Measurements from ENCODE around the gene OCA2.
"Not testable (repeated sequence)": the region's sequence is repeated elsewhere in the genome, so short reads cannot be mapped to it uniquely, and the experiment has no call there.

Gene OCA2

DNA sequence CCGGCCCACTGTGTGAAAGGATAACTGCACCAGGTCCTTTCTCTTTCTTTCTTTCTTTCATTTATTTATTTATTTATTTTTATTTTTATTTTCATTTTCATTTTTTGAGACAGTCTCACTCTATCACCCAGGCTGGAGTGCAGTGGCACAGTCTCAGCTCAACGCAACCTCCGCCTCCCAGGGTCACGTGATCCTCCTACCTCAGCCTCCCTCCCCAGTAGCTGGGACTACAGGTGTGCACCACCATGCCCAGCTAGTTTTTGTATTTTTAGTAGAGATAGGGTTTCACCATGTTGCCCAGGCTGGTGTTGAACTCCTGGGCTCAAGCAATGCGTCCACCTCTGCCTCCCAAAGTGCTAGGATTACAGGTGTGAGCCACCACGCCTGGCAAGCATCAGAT is 146.5 kb downstream of the OCA2 start:
- not testable (repeated sequence) for DNase-seq (ENCODE audit: low read depth in 2 of 2, low spot score in 1 of 2)

GRCh38 chr15:27951191-27951890 is 147.8 kb downstream of the OCA2 start:
- no peak for DNase-seq (ENCODE audit: low read depth in 2 of 2, low spot score in 1 of 2)

GRCh38 chr15:27949089-27949488 is 150.0 kb downstream of the OCA2 start:
- no peak for DNase-seq (ENCODE audit: low read depth in 2 of 2, low spot score in 1 of 2)

GRCh38 chr15:27939246-27939645 is 159.9 kb downstream of the OCA2 start:
- no peak for DNase-seq (ENCODE audit: low read depth in 2 of 2, low spot score in 1 of 2)

GRCh38 chr15:27937851-27938250 is 161.3 kb downstream of the OCA2 start:
- DNase-seq (ENCODE audit: low read depth in 2 of 2, low spot score in 1 of 2): no peak

GRCh38 chr15:27936164-27936563 is 163.0 kb downstream of the OCA2 start:
- DNase-seq (ENCODE audit: low read depth in 2 of 2, low spot score in 1 of 2): no peak

DNA sequence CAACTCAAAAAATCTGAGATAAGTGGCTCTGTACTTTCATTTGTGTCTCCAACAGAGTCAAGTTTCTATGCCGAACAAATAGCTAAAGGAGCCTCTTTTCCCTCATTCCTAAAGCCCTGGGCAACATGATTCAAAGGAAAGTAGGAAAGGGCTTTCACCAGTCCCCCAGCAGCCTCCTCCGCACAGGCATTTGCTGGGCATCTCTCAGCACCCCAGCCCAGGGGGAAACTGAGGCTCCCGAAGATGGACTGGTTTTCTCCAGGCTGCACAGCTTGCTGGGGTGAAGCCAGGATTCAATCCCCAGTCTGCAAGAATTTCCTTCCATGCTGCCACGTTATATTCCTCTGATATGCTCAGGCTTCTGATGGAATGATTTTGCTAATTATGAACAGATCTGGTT is 163.8 kb downstream of the OCA2 start:
- no peak for DNase-seq (ENCODE audit: low read depth in 2 of 2, low spot score in 1 of 2)

DNA sequence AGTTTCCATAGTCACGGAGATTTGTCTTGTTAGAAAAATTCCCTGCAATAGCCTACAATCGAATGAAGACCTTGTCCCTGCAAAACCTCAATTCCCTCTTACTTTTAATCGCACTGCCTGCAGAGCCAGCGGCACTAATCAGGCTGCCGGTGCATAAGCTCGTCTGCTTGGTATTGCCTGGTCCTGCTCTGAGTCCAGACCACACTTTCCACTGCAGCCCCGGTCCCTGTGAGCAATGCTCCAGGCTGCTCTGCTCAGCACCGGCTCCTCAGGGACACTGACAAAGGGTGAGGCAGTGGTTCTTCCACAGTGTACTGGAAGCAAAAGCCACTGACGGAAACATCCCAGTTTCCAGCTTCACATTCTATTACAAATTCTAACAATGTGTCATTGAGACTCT is 164.3 kb downstream of the OCA2 start:
- DNase-seq (ENCODE audit: low read depth in 2 of 2, low spot score in 1 of 2): no peak

- no peak for DNase-seq (ENCODE audit: low read depth in 2 of 2, low spot score in 1 of 2)
Observed at GRCh38 chr15:27933562-27933961, 165.6 kb downstream of the OCA2 start.

DNA sequence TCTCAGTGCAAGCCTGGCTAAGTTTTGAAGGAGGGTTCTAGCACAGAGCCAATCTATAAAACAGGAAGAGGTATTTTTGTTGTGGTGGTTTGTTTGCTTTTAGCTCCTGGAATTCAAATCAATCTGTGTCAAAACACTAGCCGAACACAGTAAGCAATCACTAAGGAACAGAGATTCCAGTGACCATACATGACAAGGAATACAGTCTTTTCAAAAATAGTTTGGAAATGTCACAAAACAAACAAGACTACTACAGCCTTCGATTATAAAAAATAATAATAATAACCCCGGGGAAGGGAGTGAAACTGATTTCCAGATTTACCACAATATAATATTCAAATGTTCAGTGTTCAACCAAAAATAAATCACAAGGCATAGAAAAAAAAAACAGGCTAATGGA is 166.5 kb downstream of the OCA2 start:
- no peak for DNase-seq (ENCODE audit: low read depth in 2 of 2, low spot score in 1 of 2)

- no peak for DNase-seq (ENCODE audit: low read depth in 2 of 2, low spot score in 1 of 2)
Observed at GRCh38 chr15:27928386-27928785, 170.7 kb downstream of the OCA2 start.

- no peak for DNase-seq (ENCODE audit: low read depth in 2 of 2, low spot score in 1 of 2)
Observed at GRCh38 chr15:27912283-27912682, 186.8 kb downstream of the OCA2 start.

- no peak for DNase-seq (ENCODE audit: low read depth in 2 of 2, low spot score in 1 of 2)
Observed at GRCh38 chr15:27906802-27907201, 192.3 kb downstream of the OCA2 start.

DNA sequence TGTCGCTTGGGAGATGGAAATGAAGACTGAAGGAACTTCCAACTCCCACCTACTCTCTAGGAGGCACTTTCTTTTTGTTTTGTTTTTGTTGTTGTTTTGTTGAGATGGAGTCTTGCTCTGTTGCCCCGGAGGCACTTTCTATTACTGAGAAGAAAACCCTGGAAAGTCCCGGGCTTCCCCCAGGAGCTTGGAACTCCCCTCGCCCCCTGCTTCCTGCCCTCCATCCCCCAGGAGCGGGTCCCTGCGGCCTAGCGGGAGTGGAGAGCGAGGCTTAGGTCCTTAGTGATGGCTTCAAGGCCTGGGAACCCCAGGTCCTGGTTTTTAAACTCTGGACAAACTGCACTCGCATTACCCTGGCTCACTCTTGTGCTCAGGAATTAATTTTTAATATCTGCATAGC is 195.7 kb downstream of the OCA2 start:
- no peak for DNase-seq (ENCODE audit: low read depth in 2 of 2, low spot score in 1 of 2)

DNA sequence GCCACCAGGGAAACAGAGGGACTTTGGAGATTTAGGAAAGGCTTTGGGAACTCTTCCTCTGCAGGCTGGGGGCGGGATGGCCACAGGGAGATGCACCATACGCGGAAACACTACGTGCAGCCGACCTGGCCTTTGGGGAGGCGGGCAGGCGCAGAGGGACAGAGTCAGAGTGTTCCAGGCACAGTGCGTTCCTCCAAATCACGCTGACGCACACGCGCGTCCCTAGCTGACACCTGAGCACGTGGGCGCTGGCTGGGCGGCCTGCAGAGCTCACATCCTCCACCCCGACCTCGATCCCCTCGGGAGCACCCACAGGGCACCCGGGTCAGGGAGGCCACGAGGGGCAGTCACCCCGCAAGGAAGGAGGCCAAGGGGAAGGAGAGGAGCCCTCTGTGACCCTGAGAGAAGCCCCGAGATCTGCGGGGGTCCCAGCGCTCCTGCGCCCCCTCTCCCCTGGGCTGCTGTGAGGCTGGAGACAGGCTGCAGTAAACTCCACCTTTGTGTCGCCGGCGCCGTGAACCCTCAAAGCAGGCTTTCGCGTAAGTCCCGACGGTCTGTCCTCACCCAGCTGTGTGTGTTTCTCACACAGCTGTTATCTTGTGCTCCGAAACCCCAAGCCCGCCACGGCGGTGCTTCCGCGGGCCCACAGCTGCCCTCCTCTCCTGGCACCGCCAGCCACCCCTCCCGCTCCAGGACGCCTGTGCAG is 196.3 kb downstream of the OCA2 start:
- DNase-seq (ENCODE audit: low read depth in 2 of 2, low spot score in 1 of 2): no peak

GRCh38 chr15:27899583-27900285 is 199.4 kb downstream of the OCA2 start:
- DNase-seq (ENCODE audit: low read depth in 2 of 2, low spot score in 1 of 2): no peak

GRCh38 chr15:27897481-27897880 is 201.6 kb downstream of the OCA2 start:
- DNase-seq (ENCODE audit: low read depth in 2 of 2, low spot score in 1 of 2): no peak

DNA sequence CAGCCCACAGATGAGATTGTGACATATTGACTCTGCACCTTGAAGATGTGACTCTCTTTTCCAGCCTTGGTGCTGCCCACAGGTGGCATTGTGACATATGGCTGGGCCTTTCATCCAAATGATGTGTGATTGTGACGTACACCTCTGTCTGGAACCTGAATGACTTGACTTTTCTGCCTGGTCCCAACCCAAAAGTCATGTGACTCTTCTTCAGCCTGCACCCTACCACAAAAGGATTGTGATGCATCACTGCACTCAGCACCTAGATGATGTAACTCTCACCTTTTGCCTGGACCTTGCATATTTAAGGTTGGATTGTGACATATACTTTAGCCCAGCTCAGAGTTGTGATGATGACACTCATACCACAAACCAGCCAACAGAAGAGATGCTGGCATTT is 204.5 kb downstream of the OCA2 start:
- DNase-seq (ENCODE audit: low read depth in 2 of 2, low spot score in 1 of 2): no peak

- DNase-seq (ENCODE audit: low read depth in 2 of 2, low spot score in 1 of 2): no peak
Observed at GRCh38 chr15:27889258-27889657, 209.9 kb downstream of the OCA2 start.

DNA sequence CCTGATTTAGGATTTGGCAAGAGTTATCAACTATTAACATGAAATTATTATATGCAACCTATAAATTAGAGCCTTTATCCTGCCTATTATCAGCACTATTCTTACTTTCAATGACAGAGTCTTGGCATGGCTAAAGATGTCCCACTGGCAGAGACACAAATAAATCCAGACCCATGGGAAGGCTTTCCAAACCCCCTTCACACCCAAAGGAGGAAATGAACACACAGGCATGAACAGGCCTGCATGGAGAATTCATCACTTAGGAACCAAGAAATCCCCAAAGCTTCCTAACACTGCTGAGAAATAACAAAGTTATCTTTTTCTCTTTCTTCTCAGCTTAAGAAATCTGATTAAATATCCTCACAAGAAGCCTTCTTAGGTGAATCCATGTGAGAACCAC is 213.9 kb downstream of the OCA2 start:
- DNase-seq (ENCODE audit: low read depth in 2 of 2, low spot score in 1 of 2): no peak

DNA sequence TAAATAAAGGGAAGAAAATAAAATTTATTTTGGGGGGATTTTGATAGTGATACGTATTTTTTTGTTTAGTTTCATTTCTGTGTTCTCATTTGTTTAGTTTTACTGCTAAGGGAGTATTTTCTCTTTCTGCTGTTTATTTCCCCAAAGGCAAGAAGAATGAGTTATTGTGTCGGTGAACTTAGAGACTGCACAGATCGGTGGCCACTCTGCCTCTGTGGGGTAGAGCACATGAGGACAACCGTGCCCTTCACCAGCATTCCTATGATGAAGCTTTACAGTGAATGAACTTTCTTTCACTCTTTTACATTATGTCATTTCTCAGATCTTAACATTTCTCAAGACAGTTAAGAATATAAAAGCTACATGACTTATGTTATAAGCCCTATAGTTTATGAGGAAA is 214.4 kb downstream of the OCA2 start:
- DNase-seq (ENCODE audit: low read depth in 2 of 2, low spot score in 1 of 2): no peak

GRCh38 chr15:27878841-27879240 is 220.3 kb downstream of the OCA2 start:
- no peak for DNase-seq (ENCODE audit: low read depth in 2 of 2, low spot score in 1 of 2)

Data from stimulated activated CD8-positive, alpha-beta memory T cell treated with anti-CD3 and anti-CD28 coated beads, Interleukin-4, amount 100 ng/mL, for 4 hours (primary cell).